NCI-H187 treated with DMSO at 0.1 percent for 48 hours (cell line): Measurements from ENCODE around the gene UBE2H.
"Not testable (repeated sequence)": the region's sequence is repeated elsewhere in the genome, so short reads cannot be mapped to it uniquely, and the experiment has no call there.

ENCODE experiments used
- DNase-seq: peaks from one replicate; lab custom pipeline; 2025; lab: John Stamatoyannopoulos, UW

UBE2H gene

DNA sequence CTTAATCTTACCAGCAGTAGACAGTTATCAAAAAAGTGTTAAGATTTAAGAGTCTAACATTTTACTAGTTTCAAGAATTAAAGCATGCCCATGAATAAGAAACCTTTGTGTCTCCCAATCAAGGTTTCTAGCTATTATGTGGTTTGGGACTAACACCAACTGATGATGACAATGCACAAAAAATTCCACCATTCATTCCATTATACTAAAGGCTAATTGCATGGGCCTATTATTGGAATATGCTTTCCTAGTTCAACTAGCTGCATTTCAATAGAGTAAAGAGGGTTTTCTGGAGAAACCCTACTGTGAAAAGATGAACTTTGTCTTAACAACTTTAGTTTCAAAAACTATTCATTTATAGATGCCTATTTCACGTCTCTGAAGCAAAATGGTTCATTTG is 44.6 kb downstream of the UBE2H start:
- no peak for DNase-seq

DNA sequence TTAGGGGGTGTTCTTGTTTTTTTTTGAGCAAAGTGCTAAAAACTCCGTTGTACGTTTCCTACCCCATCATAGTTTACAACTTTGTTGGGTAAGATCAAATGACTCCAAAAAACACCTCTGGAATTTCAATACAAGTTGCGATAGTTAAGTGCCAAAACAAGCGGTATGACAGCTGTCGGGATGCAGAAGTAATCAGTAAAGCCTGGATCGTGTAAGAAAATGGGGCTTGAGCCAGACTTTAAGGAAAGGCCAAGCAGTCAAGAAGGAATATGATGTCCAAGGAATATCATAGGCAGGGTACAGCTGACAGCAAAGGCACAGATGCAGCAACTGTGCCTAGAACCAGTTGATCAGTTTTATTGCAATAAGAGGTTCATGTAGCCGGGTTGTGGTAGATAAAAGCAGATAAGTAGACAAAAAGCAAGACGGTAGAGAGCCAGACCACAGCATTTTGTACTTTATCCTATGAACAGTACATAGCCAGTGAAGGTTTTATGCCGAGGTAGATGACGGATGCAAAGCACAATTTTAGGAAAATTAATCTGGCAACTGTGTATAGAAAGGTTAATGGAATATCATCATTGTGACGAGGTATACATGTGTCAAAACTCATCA is 45.5 kb downstream of the UBE2H start:
- DNase-seq: no peak

DNA sequence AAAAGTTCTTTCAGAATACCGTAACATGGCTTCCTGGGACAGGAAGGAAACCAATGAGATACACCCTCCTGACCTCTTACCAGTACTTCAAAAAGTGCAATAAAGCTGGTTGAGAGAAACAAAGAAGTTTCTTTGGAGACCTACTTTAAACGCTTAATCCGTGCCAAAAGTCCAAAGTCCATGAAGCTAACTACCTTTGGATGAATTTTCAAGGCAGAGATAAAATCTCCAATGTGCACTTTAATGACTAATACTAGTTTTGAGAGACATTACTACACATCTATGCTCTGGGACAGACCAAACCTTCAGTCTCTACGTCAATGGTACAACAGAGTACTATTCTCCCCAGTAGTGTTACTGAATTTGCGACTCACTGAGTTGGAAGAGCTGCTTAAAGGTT is 46.1 kb downstream of the UBE2H start:
- DNase-seq: no peak

DNA sequence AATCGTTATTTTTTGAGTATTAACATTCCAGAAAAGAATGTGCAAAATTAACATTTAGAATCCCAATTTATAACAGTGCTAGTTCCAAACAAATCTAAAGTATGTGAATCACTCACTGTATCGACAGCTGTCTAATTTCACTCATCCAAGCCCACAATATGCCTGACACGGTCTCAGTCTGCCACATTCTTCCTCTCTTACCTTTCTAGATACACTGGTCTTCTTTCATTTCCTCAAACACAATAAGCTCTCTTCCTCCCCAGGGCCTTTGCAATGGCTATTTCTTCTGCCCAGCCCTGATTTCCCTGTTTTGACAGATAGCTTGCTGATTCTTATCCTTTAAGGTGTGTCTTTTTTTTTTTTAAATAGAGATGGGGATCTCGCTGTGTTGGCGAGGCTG is 48.8 kb downstream of the UBE2H start:
- no peak for DNase-seq

DNA sequence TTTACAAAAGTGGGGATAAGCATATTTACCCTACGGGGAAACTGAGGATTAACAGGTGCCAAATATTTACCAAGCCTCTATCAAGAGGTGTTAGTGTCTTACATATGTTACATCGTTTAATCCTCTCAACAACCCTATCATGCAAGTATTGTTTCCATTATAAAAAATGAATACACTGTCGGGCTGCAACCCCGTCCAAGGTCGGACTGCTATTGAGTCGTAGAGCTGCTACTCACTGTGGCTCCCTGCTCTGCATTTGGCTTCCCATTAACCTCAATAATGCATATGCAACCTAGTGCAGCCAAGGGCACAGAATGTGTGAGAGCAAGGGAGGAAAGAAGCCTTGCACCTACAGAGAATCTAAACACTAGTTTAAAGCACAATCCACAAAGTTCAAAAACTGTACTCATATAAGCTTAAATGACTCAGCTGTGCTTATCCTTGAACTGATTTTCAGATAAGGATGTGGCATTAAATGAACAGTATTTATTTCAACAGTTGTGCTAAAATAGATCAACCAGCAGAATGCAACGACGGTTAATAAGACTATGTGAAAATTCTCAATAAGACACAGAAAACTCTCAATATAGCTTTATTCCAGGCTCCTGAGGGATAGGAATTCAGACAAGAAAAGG is 49.9 kb downstream of the UBE2H start:
- no peak for DNase-seq

DNA sequence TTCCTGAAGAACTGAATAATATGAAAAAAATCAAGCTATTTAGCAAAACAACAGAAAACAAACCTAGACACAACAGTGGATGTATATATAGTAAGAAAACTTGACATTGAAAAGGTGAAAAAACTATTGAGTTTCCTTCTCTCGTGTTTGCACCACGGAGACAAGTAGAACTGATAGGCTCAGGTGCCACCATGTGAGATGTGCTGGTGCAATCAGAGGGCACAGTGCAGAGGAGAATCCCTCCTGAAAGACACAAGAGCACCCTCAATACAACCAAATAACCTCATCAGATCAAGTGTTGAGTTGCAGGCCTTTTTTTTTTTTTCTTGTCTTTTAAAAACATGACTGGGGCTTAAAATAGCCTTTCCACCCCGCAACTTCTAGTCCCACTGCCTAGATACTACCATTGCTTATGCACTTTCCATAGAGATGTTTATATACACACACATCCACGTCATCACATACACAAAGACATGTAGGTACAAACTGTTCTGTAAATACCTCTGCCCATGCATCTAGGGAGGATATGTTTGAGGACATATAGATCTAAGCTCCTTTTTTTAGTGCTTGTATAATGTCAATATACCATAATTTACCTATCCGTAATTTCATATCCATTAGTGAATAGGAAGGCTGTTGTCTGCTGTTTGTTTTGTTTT is 54.1 kb downstream of the UBE2H start:
- no peak for DNase-seq

DNA sequence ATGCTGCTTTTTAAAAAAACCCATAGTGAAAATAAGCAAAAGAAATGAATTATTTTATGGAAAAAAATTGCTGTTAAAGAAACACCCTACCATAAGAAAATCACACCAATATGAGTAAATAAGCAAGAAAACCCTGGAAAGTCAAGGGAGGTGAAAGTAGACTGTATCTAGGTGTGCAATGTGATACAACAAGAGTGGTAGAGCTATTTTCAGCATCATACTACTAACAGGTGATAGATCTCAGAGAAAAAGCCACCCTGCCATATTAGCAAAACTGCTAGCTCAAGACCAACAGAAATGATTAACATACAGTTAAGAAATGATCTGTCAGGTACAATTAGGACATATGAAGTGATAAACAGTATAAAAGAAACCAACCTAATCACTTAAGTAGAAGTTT is 54.8 kb downstream of the UBE2H start:
- DNase-seq: no peak

DNA sequence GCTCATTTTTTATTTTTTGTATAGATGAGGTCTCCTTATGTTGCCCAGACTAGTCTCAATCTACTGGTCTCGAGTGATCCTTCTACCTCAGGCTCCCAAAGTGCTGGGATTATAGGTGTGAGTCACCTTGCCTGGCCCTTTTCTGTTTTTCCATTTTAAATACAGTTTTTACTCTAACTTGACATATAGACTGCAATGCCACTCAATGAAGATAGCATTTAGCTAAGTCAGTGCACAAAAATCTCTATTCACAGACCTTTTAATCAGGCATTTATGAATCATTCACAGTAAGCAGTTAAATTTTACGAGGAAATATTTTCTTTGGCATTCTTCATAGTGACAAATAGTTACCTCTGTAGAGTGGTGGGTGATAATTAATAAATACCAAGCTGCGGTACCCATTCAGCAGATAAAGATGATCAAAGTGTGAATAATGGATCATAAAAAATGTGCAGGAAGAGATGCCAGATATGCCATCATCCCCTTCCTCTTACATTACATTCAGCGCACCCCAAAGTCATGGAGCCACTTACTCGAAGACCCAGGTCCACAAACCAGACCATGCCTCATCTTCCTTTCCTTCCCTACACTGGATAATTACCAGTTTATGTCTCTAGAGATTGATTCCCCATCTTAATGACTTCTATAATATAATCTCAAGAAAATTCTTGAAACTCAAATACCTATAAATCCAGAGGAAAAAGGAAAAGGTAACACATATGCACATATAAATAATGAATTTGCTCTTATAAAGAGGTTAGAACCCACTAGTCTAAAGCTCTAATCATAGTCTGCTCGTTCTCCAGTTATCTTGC is 56.0 kb downstream of the UBE2H start:
- DNase-seq: no peak

DNA sequence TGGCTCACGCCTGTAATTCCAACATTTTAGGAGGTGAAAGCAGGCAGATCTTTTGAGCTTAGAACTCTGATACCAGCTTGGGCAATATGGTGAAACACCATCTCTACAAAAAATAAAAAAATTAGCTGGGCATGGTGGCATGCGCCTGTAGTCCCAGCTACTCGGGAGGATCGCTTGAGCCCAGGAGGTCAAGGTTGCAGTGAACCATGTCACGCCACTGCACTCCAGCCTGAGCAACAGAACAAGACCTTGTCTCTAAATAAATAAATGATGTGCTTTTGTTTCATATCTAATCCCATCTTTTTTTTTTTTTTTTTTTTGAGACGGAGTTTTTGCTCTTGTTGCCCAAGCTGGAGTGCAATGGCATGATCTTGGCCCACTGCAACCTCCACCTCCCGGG is 58.6 kb downstream of the UBE2H start:
- not testable (repeated sequence) for DNase-seq

DNA sequence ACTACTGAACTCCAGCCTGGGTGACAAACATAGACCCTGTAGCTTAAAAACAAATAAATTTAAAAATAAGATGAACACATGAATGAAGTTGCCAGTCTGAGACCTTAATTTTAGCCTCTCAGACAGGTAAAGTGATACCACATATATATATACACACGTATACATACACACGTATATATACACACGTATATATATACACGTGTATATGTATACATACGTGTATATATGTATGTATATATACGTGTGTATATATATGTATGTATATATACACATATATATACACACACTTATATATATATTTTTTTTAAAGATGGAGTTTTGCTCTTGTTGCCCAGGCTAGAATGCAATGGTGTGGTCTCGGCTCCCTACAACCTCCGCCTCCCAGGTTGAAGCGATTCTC is 62.7 kb downstream of the UBE2H start:
- DNase-seq: no peak

DNA sequence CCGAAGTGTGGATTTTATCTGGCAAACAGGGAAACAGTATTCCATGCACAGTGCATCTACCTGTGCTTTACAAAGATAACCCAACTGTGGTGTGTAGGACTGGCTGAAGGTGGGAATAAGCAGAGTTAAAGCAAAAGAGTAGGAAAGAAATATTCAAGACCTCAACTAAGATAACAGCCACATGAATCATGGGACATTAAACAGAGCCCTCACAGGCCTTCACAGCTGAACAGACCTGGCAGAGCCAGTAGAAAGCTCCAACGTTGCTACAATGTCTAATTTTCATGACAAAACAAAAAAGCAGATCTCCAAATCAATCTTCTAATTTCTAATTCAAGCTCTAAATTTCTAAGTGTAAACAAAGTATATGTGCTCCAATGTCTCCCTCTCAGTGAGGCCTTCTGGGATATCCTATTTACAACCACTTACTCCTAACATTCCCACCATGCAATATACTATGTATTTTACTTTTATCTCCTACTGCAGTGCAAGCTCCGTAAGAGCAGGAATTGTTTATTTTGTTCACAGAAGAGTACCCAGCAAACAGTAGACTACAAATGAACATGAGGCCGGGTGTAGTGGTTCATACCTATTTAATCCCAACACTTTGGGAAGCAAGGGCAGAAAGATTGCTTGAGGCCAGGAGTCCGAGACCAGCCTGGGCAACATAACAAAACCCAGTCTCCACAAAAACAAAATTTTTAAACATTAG is 63.5 kb downstream of the UBE2H start:
- DNase-seq: no peak

DNA sequence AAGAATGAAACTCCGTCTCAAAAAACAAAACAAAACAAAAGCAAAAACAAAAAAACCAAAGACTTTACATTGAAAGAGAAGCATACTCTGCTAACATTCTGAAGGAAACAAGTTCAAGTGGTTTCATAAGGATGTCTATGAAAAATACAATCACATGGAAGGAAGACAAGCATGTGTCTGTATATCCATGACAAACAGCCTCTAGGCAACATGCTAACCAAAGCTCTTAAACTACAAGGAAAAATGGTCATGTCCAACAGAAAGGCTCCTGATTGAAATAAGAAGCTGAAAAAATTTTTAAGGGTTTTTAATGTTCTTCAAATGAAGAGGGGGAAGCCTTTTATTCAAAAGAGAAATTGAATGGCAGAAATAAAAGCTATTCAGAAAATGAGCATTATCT is 64.9 kb downstream of the UBE2H start:
- no peak for DNase-seq

DNA sequence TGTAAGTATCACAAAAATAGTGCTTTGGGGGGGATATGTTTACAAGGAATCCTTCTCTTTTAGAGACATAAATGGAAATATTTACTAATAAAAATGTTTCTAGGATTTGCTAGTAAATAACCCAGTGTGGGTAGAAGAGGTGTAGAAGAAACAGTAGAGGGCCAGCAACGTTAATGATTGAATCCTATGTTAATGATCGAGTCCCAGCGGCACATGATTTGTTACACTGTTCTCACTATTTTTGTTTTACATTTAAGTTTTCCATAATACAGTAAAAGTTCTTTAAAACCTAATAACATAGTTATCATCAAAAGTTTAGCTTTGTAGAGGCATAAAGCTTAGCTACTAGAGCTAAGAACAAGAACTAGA is 66.0 kb downstream of the UBE2H start:
- no peak for DNase-seq

DNA sequence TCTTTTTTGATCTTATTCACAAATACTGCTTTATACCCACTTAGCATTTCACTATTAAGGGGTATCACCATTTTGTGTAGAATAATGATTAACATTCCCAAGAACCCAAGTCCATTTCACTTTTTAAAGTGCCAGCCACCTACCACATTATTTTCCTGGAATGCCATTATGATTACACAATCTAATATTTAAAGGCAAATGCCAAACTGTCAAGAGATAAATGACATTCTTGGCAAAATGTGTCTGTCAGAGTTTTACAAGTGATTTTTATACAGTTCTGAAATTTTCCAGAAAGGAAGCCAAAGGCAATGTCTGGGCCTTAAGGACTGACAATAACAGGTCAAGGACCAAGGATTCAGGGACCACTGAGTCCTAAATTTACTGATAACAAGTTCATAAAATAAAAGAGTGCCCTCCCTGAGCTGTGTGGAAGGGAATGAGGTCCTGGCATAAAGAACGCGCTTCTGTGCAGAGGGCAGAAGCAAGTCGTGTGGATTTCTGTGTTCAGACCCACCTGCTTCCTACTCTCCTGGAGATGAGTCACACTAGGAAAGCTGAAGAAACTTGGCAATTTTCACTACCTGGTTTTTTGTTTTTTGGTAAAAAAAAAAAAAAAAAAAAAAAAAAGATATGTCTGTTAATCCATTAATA is 66.5 kb downstream of the UBE2H start:
- DNase-seq: no peak

DNA sequence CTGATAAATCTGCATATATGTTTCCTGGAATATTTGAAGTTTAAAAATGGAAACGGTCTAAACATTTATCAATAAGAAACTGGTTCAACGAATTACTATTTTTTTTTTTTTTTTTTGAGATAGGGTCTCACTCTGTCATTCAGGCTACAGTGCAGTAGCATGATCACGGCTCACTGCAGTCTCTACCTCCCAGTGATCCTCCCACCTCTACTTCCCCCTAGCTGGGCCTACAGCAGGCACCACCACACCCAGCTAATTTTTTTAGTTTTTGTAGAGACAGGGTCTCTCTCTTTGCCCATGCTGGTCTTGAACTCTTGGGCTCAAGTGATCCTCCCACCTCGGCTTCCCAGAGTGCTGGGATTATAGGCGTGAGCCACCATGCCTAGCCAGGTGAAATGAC is 68.3 kb downstream of the UBE2H start:
- no peak for DNase-seq

DNA sequence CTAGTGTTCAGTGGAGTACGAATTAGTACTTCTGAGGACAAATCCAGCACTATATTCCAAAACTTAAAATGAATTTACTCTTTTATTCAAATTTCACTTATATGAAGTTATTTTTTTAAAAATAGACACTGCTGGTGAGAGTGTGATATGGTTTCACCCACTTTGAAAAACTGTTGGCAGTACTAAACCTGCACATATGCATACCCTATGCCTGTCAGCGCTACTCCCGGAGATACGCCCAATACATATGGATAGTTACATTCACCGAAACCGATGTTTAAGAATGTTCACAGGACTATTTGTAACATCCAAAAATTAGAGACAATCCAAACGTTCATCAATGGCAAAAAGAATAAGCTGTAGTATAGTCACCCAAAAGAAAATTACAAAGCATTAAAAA is 69.6 kb downstream of the UBE2H start:
- DNase-seq: no peak

DNA sequence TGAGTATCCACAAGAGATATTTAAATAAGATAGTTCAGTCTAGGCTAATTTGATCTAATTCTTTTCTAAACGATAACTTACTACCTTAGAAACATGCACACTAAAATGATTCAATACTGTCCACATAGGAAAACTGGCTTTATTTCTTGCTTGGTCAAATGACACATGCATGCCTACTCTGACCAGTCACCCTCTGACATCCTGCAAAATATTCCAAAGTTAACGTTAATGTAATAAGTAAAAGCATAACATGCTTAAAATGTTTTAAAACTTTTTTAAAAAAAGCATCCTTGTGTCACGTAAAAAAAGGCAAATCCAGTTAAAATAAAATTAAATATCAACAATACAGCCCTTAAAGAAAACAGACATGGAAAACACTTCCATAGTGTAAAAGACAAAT is 70.2 kb downstream of the UBE2H start:
- no peak for DNase-seq

DNA sequence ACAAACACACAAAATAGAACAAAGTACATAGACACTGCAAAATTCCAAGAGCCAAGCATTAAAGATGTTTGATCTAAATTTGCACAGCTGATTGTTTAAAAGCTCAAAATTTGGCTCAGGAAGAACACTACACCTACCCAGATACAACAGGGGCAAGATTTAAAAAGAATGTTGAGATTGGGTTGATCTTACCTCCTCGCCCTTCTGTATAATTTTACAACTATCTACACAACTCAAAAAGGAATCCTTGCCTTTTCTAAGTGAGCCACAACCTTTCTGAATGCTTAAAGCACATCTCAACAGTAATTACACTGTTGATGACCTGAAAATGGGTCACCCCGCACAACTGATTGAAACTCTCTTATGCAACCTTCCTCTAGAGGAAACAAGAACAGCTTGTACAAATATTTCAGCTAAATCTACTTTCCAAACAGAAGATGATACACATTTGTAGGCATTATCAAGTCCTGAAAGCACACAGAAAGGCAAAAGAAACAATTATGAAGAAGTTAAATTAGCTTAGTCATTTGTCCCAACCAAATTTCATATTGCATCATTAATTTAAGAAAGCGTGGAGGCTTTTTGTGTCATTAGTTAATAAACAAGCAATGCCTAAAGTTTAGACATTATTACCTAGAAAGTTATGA is 75.5 kb downstream of the UBE2H start:
- no peak for DNase-seq

DNA sequence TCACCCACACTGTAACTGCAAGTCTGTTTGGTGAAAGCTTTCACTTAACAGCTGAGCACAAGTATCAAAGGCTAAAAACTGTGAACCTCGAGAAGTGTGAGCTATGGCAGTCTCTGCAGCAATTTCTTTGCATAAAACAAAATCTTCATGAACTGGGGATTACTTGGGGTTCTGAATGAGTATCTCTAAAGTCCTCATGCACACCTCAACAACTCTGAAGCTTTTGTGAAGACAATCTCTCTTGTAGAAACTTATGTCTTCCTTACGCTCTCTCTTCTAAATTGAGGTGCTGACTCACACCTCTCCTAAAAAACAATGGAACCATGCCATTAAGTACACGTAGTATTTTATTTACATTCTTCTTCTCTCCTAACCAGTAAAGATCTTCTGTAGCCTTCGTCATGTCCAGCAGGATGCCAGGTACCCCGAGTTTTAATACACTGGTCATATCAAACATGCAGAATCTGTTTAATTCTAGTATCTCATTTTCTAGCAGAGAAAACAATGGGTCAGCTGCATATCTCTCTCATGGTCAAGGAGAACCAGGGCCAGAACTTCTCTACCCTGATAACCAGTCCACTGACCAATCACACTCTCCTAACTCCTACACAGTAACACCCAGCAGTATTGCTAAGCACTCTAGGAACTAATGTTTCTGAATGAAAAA is 76.9 kb downstream of the UBE2H start:
- DNase-seq: no peak

DNA sequence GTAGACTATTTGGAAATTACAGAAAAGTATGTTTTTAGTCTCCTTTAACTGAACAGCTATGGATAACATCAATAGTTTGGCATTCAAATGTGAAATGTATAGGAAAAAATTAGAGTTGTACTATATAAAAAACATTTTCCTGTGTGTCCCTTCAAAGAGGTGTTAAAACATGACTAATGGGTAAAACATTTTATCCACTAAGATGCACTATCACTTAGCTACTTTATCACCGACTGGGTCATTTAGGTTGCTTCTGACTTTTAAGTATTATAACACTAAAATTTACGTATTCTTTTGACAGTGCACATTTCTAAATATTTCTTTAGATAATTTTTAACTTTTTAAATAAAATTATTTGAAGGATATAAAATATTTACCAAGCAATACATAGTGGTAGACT is 77.6 kb downstream of the UBE2H start:
- DNase-seq: no peak

DNA sequence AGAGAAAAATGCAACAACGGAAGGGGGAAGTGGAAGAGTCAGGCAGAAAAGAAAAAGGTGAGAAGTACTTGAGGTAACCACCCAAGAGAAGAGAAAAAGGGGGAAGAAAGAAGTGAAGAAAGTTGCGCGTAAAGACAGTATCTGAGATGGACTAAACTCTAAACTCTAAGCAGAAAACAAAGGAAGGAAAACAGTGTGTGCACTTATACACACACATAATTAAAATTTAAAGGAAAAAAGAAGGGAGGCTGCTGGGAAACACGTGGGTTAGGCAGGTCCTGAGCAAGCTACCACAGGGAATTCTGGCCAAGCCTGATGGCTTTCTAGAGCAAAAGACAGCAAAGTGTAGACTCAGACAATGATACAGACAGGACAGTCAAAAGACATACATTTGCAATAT is 78.0 kb downstream of the UBE2H start:
- no peak for DNase-seq
